Fibroblast of lung (primary cell): ENCODE data around the gene COL8A2.

Experiments used
- CTCF ChIP-seq, 2 donors: IDR thresholded peaks in 1 of 2; conservative IDR thresholded peaks in 1 of 2; 1 replicate in 1 of 2; 2 replicates in 1 of 2; pipeline ENCODE4 v1.5.1; 2011 to 2012; ENCODE audit warnings: low read length in 2 of 2, control low read depth in 1 of 2, inconsistent platforms in 1 of 2, low read depth in 1 of 2, mild to moderate bottlenecking in 1 of 2
- EZH2 ChIP-seq: IDR thresholded peaks from 2 replicates; pipeline ENCODE4 v1.5.1; 2012; ENCODE audit warnings: low read length, control low read depth, mild to moderate bottlenecking; ENCODE audit errors: missing control alignments

GRCh38 chr1:36172017-36172747, 47.2 kb upstream of the COL8A2 start:
- TF ChIP-seq CTCF (conservative IDR thresholded peaks at IDR 0.05 in 1 of 2, IDR thresholded peaks at IDR 0.05 in 1 of 2; ENCODE audit: low read depth in 1 of 2, low read length in 2 of 2) (no peak), EZH2 (no peak)
